HFFc6 (cell line): ENCODE results near the gene TRNP1. TPM values are rescaled to one million over a fixed set of nuclear protein-coding genes. Genes with fewer than 3 reads are reported as not detected.

Experiments
- DNase-seq: peaks from one replicate; pipeline ENCODE4 v3.0.0-alpha.2; 2018
- H3K27ac Mint-ChIP-seq: 2 replicates; pipeline ENCODE4 v1.8.0; 2020; ENCODE audit warnings: mild to moderate bottlenecking, mixed read lengths
- H3K27me3 Mint-ChIP-seq: 2 replicates; pipeline ENCODE4 v1.8.0; 2021; ENCODE audit warnings: mild to moderate bottlenecking, moderate library complexity, mixed read lengths; ENCODE audit not compliant: insufficient read depth
- H3K36me3 Mint-ChIP-seq: 2 replicates; pipeline ENCODE4 v1.8.0; 2021; ENCODE audit warnings: low read depth, mixed read lengths
- H3K4me1 Mint-ChIP-seq: 2 replicates; pipeline ENCODE4 v1.8.0; 2020; ENCODE audit warnings: low read depth, mixed read lengths
- H3K4me3 Mint-ChIP-seq: 2 replicates; pipeline ENCODE4 v1.8.0; 2020; ENCODE audit warnings: mild to moderate bottlenecking, moderate library complexity, mixed read lengths
- H3K9me3 Mint-ChIP-seq: 2 replicates; pipeline ENCODE4 v1.8.0; 2020; ENCODE audit warnings: mild to moderate bottlenecking, mixed read lengths
- CTCF ChIP-seq: fragments of 200-600 bp; sonication (generic); IDR thresholded peaks from 2 replicates; pipeline ENCODE4 v1.5.0; 2021; ENCODE audit warnings: antibody characterized with exemption, mild to moderate bottlenecking
- total RNA-seq, 6 experiments: library from RNA; stranded (reverse); fragmentation: NEBNext Ultra II Directional; extraction: Animal tissue kit (Norgen Biotek cat#: 25700); gene quantifications; 2 replicates in 1 of 6; 3 replicates in 5 of 6; pipeline ENCODE4 v1.2.3, GENCODE V29; 2021

TRNP1 gene
- total RNA-seq, 6 experiments from 2014 or later: 203 to 241 (median 217) TPM

GRCh38 chr1:26998429-26999300, 5.2 kb downstream of the TRNP1 start:
- H3K27me3 Mint-ChIP-seq: peaks cover 15% of the 10 kb centered on the region
- DNase-seq: peak; percentile 63
- peak overlapping the region; percentile 94 for H3K4me3 Mint-ChIP-seq
- H3K4me1 Mint-ChIP-seq: peaks cover 77% of the 10 kb centered on the region
- H3K36me3 Mint-ChIP-seq: peaks cover 44% of the 10 kb centered on the region
- peak overlapping the region; percentile 97 for H3K27ac Mint-ChIP-seq
- TF ChIP-seq CTCF: no peak
- no peaks in the 10 kb centered on the region for H3K9me3 Mint-ChIP-seq

DNA sequence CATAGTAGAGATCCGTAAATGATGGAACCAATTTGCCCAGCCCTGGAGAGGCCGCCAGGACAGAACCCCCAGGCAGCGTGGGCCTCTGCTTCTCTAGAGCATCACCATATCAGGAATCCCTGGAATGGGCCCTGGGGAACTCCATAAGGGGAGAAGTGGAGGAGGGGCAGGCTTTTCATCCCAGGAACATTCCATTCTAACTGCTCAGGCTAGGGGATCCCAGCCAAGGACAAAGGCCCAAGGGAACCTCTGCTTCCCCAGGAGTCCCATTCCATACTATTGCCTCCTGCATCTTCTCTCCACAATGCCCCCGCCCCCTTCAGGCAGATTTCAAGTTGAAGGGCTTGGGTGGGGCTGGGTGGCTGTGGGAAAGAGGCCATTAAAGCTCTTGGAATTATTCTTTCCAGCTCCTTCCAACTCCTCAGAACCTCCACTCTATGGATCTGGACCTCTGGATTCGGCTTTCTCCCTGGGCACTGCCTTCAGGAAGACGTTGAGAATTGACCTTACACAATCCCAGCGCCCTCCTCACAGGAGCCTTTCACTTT, 6.0 kb downstream of the TRNP1 start:
- Mint-ChIP-seq H3K36me3 (peaks cover 43% of the 10 kb centered on the region), H3K4me3 (peak overlapping the region; percentile 94), H3K27ac (peak overlapping the region; percentile 97), H3K4me1 (peaks cover 85% of the 10 kb centered on the region), H3K9me3 (no peaks in the 10 kb centered on the region), H3K27me3 (peaks cover 16% of the 10 kb centered on the region)
- DNase-seq: peak; percentile 98
- TF ChIP-seq CTCF: peak; percentile 59

DNA sequence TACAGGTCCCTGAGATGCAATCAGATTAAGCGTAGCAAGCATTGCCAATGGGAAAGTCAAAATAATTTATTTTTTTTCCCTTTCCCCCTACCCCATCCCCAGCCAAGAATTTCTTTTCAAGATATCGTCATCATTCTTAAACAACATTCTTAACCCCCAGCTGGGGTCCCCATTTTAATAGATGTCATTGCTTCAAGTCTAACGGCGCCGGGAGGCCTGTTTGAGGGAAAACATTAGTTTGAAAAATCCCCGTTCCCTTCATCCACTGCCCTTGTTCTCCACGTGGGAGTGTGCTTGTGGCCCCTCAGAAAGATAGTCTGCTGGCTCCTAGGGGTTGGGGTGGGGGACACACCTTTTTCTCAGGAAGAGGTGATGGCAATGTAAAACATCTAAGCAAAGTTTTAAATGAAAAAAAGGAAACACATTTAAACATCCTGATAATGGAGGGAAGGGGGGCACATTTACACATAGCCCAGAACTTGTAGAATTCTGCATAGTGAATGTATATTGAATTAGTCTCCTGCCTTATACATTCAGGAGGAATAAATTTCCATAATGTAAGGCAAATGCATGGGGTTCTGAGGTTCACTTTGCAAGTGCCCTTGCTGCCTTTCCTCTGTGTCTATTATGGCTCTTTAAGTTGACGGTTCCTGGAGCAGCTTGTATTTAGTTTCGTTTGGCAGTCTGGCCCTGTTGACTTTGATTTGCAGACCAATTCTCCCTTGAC, 6.8 kb downstream of the TRNP1 start:
- Mint-ChIP-seq H3K36me3 (peaks cover 36% of the 10 kb centered on the region), H3K27ac (peak overlapping the region; percentile 97), H3K4me3 (peak overlapping the region; percentile 72), H3K9me3 (no peaks in the 10 kb centered on the region), H3K4me1 (peaks cover 89% of the 10 kb centered on the region), H3K27me3 (peaks cover 22% of the 10 kb centered on the region)
- no peak for TF ChIP-seq CTCF
- DNase-seq: no peak

- H3K4me3 Mint-ChIP-seq: peak overlapping the region; percentile 72
- peaks cover 82% of the 10 kb centered on the region for H3K4me1 Mint-ChIP-seq
- DNase-seq: peak; percentile 81
Observed at GRCh38 chr1:27000817-27001460, 7.4 kb downstream of the TRNP1 start.

More at GRCh38 chr1:27000817-27001460, 7.4 kb downstream of the TRNP1 start:
- Mint-ChIP-seq H3K9me3 (no peaks in the 10 kb centered on the region), H3K36me3 (peaks cover 29% of the 10 kb centered on the region), H3K27me3 (peaks cover 24% of the 10 kb centered on the region), H3K27ac (peak overlapping the region; percentile 97)
- no peak for TF ChIP-seq CTCF
